ENCODE results near the gene SLC16A2.
A peak's percentile ranks its signal among the peaks of the same experiment; 100 is the strongest.

Gene SLC16A2

DNA sequence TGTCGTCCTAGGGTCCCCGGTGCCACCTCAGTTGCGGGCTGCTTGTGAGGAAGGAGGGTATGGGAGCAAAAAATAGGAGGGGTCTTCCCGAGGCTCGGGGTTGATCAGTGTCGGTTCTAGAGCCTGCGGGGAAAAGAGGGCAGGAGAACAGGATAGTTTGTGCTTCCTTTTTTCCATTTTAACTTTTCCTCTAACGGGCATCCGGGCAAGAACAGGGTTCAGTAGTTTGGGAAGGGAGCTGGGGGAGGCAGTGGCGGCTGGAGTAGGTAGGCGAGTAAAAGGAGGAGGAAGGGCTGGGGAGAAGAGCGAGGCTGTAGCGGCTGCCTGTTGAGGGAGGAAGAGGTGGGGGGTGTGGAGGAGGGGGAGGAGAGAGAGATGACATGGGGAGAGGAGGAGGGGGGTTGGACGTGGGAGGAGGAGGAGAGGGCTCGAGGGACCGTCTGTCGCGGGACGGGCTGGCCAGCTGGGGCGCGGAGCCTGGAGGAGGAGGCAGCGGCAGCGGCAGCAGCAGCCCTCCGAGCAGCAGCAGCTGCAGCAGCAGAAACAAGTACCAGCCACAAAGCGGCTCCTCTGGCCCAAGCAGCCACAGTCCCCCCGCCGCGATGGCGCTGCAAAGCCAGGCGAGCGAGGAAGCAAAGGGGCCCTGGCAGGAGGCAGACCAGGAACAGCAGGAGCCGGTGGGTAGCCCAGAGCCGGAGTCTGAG lies at the start of gene SLC16A2 (continued):
- TF ChIP-seq ZFP69B (tag by site-specific recombination; IDR thresholded peaks at IDR 0.05) = 0 out of 2 replicates have a peak, but pooled peaks have one; percentile 22
- TF ChIP-seq GLIS1 (tag by site-specific recombination; IDR thresholded peaks at IDR 0.05) = no peak; the same call in 1 of the 2 replicates
- no peak for TF ChIP-seq ZNF664 (tag by site-specific recombination; IDR thresholded peaks at IDR 0.05)
- peak; percentile 55; the same call in 1 of the 2 replicates for TF ChIP-seq ZNF610 (tag by site-specific recombination; IDR thresholded peaks at IDR 0.05; ENCODE audit: borderline replicate concordance)
- no peak for TF ChIP-seq ZNF311 (tag by site-specific recombination; IDR thresholded peaks at IDR 0.05; ENCODE audit: borderline replicate concordance)
- peak; percentile 75; the same call in 1 of the 2 replicates for TF ChIP-seq ZBTB20 (tag by site-specific recombination; IDR thresholded peaks at IDR 0.05)
- no peak for TF ChIP-seq ZNF777 (tag by site-specific recombination; IDR thresholded peaks at IDR 0.05; ENCODE audit: borderline replicate concordance)
- TF ChIP-seq ZXDB (tag by site-specific recombination; IDR thresholded peaks at IDR 0.05) = peak; percentile 35
- TF ChIP-seq, protein P1, sequence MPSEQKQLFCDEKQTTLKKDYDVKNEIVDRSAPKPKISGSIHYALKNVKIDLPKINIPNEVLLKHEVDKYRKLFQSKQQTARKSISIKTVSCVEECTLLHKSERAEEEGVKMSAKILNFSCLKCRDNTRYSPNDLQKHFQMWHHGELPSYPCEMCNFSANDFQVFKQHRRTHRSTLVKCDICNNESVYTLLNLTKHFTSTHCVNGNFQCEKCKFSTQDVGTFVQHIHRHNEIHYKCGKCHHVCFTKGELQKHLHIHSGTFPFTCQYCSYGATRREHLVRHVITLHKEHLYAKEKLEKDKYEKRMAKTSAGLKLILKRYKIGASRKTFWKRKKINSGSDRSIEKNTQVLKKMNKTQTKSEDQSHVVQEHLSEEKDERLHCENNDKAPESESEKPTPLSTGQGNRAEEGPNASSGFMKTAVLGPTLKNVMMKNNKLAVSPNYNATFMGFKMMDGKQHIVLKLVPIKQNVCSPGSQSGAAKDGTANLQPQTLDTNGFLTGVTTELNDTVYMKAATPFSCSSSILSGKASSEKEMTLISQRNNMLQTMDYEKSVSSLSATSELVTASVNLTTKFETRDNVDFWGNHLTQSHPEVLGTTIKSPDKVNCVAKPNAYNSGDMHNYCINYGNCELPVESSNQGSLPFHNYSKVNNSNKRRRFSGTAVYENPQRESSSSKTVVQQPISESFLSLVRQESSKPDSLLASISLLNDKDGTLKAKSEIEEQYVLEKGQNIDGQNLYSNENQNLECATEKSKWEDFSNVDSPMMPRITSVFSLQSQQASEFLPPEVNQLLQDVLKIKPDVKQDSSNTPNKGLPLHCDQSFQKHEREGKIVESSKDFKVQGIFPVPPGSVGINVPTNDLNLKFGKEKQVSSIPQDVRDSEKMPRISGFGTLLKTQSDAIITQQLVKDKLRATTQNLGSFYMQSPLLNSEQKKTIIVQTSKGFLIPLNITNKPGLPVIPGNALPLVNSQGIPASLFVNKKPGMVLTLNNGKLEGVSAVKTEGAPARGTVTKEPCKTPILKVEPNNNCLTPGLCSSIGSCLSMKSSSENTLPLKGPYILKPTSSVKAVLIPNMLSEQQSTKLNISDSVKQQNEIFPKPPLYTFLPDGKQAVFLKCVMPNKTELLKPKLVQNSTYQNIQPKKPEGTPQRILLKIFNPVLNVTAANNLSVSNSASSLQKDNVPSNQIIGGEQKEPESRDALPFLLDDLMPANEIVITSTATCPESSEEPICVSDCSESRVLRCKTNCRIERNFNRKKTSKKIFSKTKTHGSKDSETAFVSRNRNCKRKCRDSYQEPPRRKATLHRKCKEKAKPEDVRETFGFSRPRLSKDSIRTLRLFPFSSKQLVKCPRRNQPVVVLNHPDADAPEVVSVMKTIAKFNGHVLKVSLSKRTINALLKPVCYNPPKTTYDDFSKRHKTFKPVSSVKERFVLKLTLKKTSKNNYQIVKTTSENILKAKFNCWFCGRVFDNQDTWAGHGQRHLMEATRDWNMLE (tag by site-specific recombination; conservative IDR thresholded peaks at IDR 0.05; ENCODE audit: low read depth) = no peak
- TF ChIP-seq, protein P2, sequence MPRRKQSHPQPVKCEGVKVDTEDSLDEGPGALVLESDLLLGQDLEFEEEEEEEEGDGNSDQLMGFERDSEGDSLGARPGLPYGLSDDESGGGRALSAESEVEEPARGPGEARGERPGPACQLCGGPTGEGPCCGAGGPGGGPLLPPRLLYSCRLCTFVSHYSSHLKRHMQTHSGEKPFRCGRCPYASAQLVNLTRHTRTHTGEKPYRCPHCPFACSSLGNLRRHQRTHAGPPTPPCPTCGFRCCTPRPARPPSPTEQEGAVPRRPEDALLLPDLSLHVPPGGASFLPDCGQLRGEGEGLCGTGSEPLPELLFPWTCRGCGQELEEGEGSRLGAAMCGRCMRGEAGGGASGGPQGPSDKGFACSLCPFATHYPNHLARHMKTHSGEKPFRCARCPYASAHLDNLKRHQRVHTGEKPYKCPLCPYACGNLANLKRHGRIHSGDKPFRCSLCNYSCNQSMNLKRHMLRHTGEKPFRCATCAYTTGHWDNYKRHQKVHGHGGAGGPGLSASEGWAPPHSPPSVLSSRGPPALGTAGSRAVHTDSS (tag by site-specific recombination; IDR thresholded peaks at IDR 0.05) = 0 out of 2 replicates have a peak, but pooled peaks have one; percentile 58
- TF ChIP-seq YY1 (tag by site-specific recombination; IDR thresholded peaks at IDR 0.05) = no peak; the same call in 1 of the 2 replicates
- peak; percentile 40 for TF ChIP-seq ZBTB10 (tag by site-specific recombination; IDR thresholded peaks at IDR 0.05)
- no peak for TF ChIP-seq MEIS1 (CRISPR knock-in tag; IDR thresholded peaks at IDR 0.05; ENCODE audit: borderline replicate concordance)
- TF ChIP-seq ZFHX2 (tag by site-specific recombination; conservative IDR thresholded peaks at IDR 0.05) = peak; percentile 98
- no peak for TF ChIP-seq FEZF1 (tag by site-specific recombination; IDR thresholded peaks at IDR 0.05)
- TF ChIP-seq, protein P3, sequence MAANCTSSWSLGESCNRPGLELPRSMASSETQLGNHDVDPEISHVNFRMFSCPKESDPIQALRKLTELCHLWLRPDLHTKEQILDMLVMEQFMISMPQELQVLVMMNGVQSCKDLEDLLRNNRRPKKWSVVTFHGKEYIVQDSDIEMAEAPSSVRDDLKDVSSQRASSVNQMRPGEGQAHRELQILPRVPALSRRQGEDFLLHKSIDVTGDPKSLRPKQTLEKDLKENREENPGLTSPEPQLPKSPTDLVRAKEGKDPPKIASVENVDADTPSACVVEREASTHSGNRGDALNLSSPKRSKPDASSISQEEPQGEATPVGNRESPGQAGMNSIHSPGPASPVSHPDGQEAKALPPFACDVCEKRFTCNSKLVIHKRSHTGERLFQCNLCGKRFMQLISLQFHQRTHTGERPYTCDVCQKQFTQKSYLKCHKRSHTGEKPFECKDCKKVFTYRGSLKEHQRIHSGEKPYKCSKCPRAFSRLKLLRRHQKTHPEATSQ (tag by site-specific recombination; IDR thresholded peaks at IDR 0.05) = no peak
- no peak for TF ChIP-seq ZNF776 (tag by site-specific recombination; IDR thresholded peaks at IDR 0.05; ENCODE audit: borderline replicate concordance)
- peak; percentile 97 for TF ChIP-seq SCRT2 (tag by site-specific recombination; IDR thresholded peaks at IDR 0.05)
- TF ChIP-seq ZNF214 (tag by site-specific recombination; IDR thresholded peaks at IDR 0.05; ENCODE audit: borderline replicate concordance) = no peak
- 0 out of 2 replicates have a peak, but pooled peaks have one; percentile 23 for TF ChIP-seq ZNF133 (tag by site-specific recombination; IDR thresholded peaks at IDR 0.05)
- TF ChIP-seq ZNF600 (tag by site-specific recombination; IDR thresholded peaks at IDR 0.05) = peak; percentile 71; the same call in 1 of the 2 replicates
- TF ChIP-seq, protein P4, sequence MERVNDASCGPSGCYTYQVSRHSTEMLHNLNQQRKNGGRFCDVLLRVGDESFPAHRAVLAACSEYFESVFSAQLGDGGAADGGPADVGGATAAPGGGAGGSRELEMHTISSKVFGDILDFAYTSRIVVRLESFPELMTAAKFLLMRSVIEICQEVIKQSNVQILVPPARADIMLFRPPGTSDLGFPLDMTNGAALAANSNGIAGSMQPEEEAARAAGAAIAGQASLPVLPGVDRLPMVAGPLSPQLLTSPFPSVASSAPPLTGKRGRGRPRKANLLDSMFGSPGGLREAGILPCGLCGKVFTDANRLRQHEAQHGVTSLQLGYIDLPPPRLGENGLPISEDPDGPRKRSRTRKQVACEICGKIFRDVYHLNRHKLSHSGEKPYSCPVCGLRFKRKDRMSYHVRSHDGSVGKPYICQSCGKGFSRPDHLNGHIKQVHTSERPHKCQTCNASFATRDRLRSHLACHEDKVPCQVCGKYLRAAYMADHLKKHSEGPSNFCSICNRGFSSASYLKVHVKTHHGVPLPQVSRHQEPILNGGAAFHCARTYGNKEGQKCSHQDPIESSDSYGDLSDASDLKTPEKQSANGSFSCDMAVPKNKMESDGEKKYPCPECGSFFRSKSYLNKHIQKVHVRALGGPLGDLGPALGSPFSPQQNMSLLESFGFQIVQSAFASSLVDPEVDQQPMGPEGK (tag by site-specific recombination; IDR thresholded peaks at IDR 0.05) = peak; percentile 90
- TF ChIP-seq WT1 (tag by site-specific recombination; IDR thresholded peaks at IDR 0.05) = peak; percentile 82
- peak; percentile 78 for TF ChIP-seq ZNF501 (tag by site-specific recombination; IDR thresholded peaks at IDR 0.05)

Data from HEK293 (cell line).